AG09309 (cell line): ENCODE results near the gene ATXN10.

ENCODE experiments used
- DNase-seq: peaks from one replicate; pipeline ENCODE4 v3.0.0-alpha.2; 2010; ENCODE audit warnings: low read depth
- H3K4me3 ChIP-seq: 2 replicates; pipeline ENCODE4 v1.5.1; 2011; ENCODE audit warnings: mild to moderate bottlenecking, low read depth, low read length, moderate library complexity; ENCODE audit not compliant: control insufficient read depth
- CTCF ChIP-seq: IDR thresholded peaks from 2 replicates; pipeline ENCODE4 v1.5.1; 2011; ENCODE audit warnings: mild to moderate bottlenecking, low read depth, low read length, inconsistent platforms; ENCODE audit not compliant: insufficient read depth, control insufficient read depth; ENCODE audit errors: missing control alignments

Gene ATXN10

GRCh38 chr22:45777046-45777851, 105.6 kb downstream of the ATXN10 start:
- H3K4me3 ChIP-seq: no peak overlapping the region
- TF ChIP-seq CTCF: no peak
- DNase-seq: no peak

GRCh38 chr22:45777852-45778375, 106.3 kb downstream of the ATXN10 start:
- no peak for DNase-seq
- H3K4me3 ChIP-seq: no peak overlapping the region

GRCh38 chr22:45781459-45781858, 109.8 kb downstream of the ATXN10 start:
- TF ChIP-seq CTCF: no peak
- DNase-seq: no peak
- no peak overlapping the region for H3K4me3 ChIP-seq

More at GRCh38 chr22:45777852-45778375, 106.3 kb downstream of the ATXN10 start:
- TF ChIP-seq CTCF: no peak

- TF ChIP-seq CTCF: no peak
- no peak for DNase-seq
- no peak overlapping the region for H3K4me3 ChIP-seq
Observed at GRCh38 chr22:45781966-45782365, 110.3 kb downstream of the ATXN10 start.

- TF ChIP-seq CTCF: no peak
- DNase-seq: no peak
- no peak overlapping the region for H3K4me3 ChIP-seq
Observed at GRCh38 chr22:45783021-45783420, 111.4 kb downstream of the ATXN10 start.

- no peak for TF ChIP-seq CTCF
Observed at GRCh38 chr22:45783690-45784089, 112.1 kb downstream of the ATXN10 start.

More at GRCh38 chr22:45783690-45784089, 112.1 kb downstream of the ATXN10 start:
- no peak overlapping the region for H3K4me3 ChIP-seq
- DNase-seq: no peak
